ENCODE measurements around the gene LIG1. TPM values are rescaled to one million over a fixed set of nuclear protein-coding genes. Genes with fewer than 3 reads are reported as not detected.

Gene LIG1
- total RNA-seq, 2 experiments from 2014 or later: 187 to 195 TPM

DNA sequence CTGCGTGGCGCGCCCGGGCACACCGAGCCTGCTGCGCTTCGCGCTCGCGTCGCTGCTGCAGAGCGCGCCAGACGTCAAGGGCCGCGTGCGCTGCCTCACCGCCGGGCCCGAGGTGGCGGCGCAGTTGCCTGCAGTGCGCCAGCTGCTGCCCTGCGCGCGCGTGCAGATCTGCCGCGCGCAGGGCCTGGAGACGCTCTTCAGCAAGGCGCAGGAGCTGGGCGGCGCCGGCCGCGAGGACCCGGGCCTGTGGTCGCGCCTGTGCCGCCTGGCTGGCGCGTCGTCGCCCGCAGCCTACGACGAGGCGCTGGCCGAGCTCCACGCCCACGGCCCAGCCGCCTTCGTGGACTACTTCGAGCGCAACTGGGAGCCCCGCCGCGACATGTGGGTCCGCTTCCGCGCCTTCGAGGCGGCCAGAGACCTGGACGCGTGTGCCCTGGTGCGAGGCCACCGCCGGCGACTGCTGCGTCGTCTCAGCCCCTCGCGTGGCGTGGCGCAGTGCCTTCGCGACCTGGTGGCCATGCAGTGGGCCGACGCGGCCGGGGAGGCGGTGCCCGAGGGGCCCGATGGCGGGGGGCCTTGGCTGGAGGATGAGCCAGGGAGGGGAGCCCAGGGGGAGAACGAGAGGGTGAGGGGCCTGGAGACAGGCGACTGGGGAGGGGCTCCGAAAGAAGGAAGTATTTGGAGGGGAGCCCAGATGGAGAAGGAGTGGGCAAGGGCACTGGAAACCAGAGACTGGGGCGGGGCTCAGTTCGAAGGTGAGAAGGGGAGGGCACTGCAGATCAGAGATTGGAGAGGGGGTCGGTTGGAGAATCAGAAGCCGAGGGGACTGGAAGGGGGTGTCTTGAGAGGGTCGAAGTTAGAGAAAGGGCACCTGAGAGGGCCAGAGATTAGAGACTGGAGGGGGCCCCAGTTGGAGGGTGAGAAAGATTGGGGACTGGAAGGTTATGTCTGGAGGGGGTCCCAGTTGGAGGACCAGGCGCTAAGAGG is 25.0 kb upstream of the LIG1 start:
- peaks cover 8% of the 10 kb centered on the region for H3K36me3 Mint-ChIP-seq (ENCODE audit: low read depth)
- CTCF ChIA-PET: interaction anchor here (1.0 to 1.7 kb wide), 5 partner anchors 8 to 87 kb away, joined by 3 to 18 read pairs (median 4); no protein-coding TSS in a partner anchor
- intact Hi-C loops (cut with micrococcal nuclease): no loop called here
- no peak overlapping the region for H3K27ac Mint-ChIP-seq
- no peak overlapping the region for H3K4me3 Mint-ChIP-seq
- peaks cover 13% of the 10 kb centered on the region for H3K4me1 Mint-ChIP-seq (ENCODE audit: low read depth)
- H3K27me3 Mint-ChIP-seq (ENCODE audit: low read depth): peaks cover 6% of the 10 kb centered on the region
- no peaks in the 10 kb centered on the region for H3K9me3 Mint-ChIP-seq
- no peak for DNase-seq

DNA sequence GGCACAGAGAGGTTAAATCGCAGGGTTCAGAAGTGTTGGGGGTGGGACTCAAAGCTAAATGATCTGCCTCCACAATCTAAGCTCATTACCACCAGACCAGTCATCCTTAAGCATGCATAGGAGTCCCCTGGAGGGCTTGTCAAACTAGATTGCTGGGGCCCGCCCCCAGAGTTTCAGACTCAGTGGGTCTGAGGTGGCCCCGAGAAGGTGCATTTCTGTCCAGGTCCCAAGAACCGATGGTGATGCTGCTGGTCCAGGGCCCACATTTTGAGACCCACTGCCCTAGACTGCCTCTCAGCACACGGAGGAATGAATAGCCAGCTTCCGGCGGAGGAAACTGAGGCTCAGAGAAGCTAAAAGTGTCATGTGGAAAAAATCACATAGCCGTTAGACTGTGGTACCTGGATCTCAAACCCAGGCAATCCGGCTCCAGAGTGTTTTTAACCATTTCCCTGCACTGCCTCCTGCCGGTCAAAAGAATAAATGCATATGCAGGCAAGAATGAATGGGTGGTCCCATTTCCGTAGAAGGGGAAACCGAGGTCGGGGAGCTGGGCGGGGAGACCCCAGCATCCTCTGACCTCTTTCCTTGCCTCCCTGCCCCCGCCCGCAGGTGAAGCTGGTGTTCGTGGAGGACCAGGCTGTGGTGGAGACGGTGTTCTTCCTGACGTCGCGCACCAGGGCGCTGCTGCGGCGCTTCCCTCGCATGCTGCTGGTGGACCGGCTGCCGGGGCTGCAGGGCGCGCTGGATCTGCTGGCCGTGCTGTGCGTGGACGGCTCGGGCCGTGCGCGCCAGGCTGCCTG is 24.1 kb upstream of the LIG1 start:
- no peak overlapping the region for H3K4me3 Mint-ChIP-seq
- H3K9me3 Mint-ChIP-seq: no peaks in the 10 kb centered on the region
- peaks cover 11% of the 10 kb centered on the region for H3K36me3 Mint-ChIP-seq (ENCODE audit: low read depth)
- CTCF ChIA-PET: interaction anchor here (0.6 to 1.7 kb wide), 7 partner anchors 9 to 86 kb away, joined by 3 to 18 read pairs (median 4); no protein-coding TSS in a partner anchor
- intact Hi-C loops (cut with micrococcal nuclease): no loop called here
- H3K27ac Mint-ChIP-seq: no peak overlapping the region
- DNase-seq: peak; percentile 53
- peaks cover 6% of the 10 kb centered on the region for H3K27me3 Mint-ChIP-seq (ENCODE audit: low read depth)
- H3K4me1 Mint-ChIP-seq (ENCODE audit: low read depth): peaks cover 11% of the 10 kb centered on the region

DNA sequence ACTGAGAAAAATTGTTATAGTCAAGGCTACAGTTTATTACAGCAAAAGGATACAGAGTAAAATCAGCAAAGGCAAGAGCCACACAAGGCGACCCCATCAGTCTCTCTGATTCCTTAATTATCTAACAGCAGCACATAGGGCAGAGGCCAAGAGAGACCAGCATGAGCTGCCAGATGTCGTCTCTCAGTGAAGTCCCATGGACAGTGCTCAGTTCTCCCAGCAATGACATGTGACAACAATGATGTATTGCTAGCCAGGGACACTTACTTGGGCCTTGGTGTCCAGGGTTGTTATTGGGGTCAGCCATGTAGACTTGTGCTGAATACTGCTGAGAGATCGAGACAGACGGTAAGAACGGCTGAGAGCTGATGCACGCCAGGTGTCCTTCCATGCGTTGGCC is 22.6 kb upstream of the LIG1 start:
- Mint-ChIP-seq H3K27me3 (ENCODE audit: low read depth) (peaks cover 6% of the 10 kb centered on the region), H3K4me3 (no peak overlapping the region), H3K4me1 (ENCODE audit: low read depth) (peaks cover 11% of the 10 kb centered on the region), H3K27ac (no peak overlapping the region), H3K9me3 (no peaks in the 10 kb centered on the region), H3K36me3 (ENCODE audit: low read depth) (peaks cover 19% of the 10 kb centered on the region)
- intact Hi-C loops (cut with micrococcal nuclease): no loop called here
- DNase-seq: no peak
- CTCF ChIA-PET: interaction anchor here (0.9 kb wide), 1 partner anchor 11 kb away, joined by 3 read pairs; no protein-coding TSS in a partner anchor

GRCh38 chr19:48190885-48191284 is 20.7 kb upstream of the LIG1 start:
- Mint-ChIP-seq H3K4me3 (no peak overlapping the region), H3K4me1 (ENCODE audit: low read depth) (peaks cover 8% of the 10 kb centered on the region), H3K27ac (no peak overlapping the region), H3K27me3 (ENCODE audit: low read depth) (peaks cover 4% of the 10 kb centered on the region), H3K9me3 (no peaks in the 10 kb centered on the region), H3K36me3 (ENCODE audit: low read depth) (peaks cover 20% of the 10 kb centered on the region)
- CTCF ChIA-PET: interaction anchor here (0.5 to 2.2 kb wide), 3 partner anchors 13 to 133 kb away, joined by 3 to 16 read pairs (median 3); no protein-coding TSS in a partner anchor
- intact Hi-C loops (cut with micrococcal nuclease): no loop called here
- no peak for DNase-seq

GRCh38 chr19:48190288-48190884 is 20.2 kb upstream of the LIG1 start:
- no peak overlapping the region for H3K27ac Mint-ChIP-seq
- intact Hi-C loops (cut with micrococcal nuclease): no loop called here
- peaks cover 4% of the 10 kb centered on the region for H3K4me1 Mint-ChIP-seq (ENCODE audit: low read depth)
- peaks cover 20% of the 10 kb centered on the region for H3K36me3 Mint-ChIP-seq (ENCODE audit: low read depth)
- peak; percentile 65 for DNase-seq
- CTCF ChIA-PET: interaction anchor here (0.6 to 2.2 kb wide), 2 partner anchors 13 to 19 kb away, joined by 3 to 16 read pairs; no protein-coding TSS in a partner anchor
- H3K9me3 Mint-ChIP-seq: no peaks in the 10 kb centered on the region
- no peaks in the 10 kb centered on the region for H3K27me3 Mint-ChIP-seq (ENCODE audit: low read depth)
- no peak overlapping the region for H3K4me3 Mint-ChIP-seq

DNA sequence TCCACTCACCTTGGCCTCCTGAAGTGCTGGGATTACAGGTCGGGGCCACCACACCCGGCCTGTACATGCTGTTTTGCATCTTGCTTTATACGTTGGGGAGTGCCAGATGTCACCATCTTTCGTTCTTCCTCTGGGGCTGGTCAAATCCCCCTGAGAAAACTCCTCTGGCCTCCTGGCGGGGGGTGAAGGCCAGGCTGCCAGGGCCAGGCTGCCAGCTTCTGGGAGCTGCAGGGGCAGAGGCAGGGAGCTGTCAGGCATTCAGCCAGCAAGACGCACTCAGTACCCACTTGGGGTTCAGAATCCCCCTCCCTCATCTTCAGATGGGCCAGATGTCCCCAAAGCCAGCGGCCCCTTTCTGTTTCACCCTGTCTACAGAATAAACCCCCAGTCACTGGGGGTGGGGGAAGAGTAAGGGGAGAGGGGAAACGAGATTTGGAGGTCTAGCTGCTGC is 16.4 kb upstream of the LIG1 start:
- no peak for DNase-seq
- H3K36me3 Mint-ChIP-seq (ENCODE audit: low read depth): peaks cover 21% of the 10 kb centered on the region
- H3K4me3 Mint-ChIP-seq: no peak overlapping the region
- H3K9me3 Mint-ChIP-seq: peaks cover 4% of the 10 kb centered on the region
- intact Hi-C loops (cut with micrococcal nuclease): no loop called here
- H3K27me3 Mint-ChIP-seq (ENCODE audit: low read depth): no peaks in the 10 kb centered on the region
- no peak overlapping the region for H3K27ac Mint-ChIP-seq
- no peaks in the 10 kb centered on the region for H3K4me1 Mint-ChIP-seq (ENCODE audit: low read depth)
- CTCF ChIA-PET: interaction anchor here (0.6 kb wide), 1 partner anchor 294 kb away, joined by 4 read pairs; no protein-coding TSS in a partner anchor

DNA sequence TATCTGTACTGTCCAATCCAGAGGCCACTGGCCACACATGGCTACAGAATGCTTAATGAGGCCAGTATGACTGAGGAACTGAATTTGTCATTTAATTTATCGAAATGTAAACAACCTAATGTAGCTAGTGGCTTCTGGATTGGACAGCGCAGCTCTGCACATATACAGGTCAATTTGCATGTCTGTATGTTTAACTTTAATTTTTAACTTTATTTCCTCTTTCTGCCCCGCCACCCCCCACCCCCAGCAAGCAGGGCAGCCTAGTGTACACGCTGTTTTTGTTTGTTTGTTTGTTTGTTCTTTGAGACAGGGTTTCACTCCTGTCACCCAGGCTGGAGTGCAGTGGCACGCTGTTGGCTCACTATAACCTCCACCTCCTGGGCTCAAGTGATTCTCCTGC is 15.9 kb upstream of the LIG1 start:
- Mint-ChIP-seq H3K27ac (no peak overlapping the region), H3K4me1 (ENCODE audit: low read depth) (no peaks in the 10 kb centered on the region), H3K27me3 (ENCODE audit: low read depth) (no peaks in the 10 kb centered on the region), H3K36me3 (ENCODE audit: low read depth) (peaks cover 24% of the 10 kb centered on the region), H3K9me3 (peaks cover 8% of the 10 kb centered on the region), H3K4me3 (no peak overlapping the region)
- CTCF ChIA-PET: no interaction called here
- no peak for DNase-seq
- intact Hi-C loops (cut with micrococcal nuclease): no loop called here

- H3K27me3 Mint-ChIP-seq (ENCODE audit: low read depth): no peaks in the 10 kb centered on the region
- DNase-seq: no peak
- H3K27ac Mint-ChIP-seq: no peak overlapping the region
- peaks cover 10% of the 10 kb centered on the region for H3K9me3 Mint-ChIP-seq
- intact Hi-C loops (cut with micrococcal nuclease): no loop called here
- H3K4me3 Mint-ChIP-seq: no peak overlapping the region
- CTCF ChIA-PET: no interaction called here
- no peaks in the 10 kb centered on the region for H3K4me1 Mint-ChIP-seq (ENCODE audit: low read depth)
- peaks cover 26% of the 10 kb centered on the region for H3K36me3 Mint-ChIP-seq (ENCODE audit: low read depth)
Measured at GRCh38 chr19:48183356-48183755, 13.2 kb upstream of the LIG1 start.

GRCh38 chr19:48182434-48182833 is 12.3 kb upstream of the LIG1 start:
- H3K4me1 Mint-ChIP-seq (ENCODE audit: low read depth): no peaks in the 10 kb centered on the region
- no peaks in the 10 kb centered on the region for H3K27me3 Mint-ChIP-seq (ENCODE audit: low read depth)
- CTCF ChIA-PET: no interaction called here
- H3K9me3 Mint-ChIP-seq: peaks cover 10% of the 10 kb centered on the region
- no peak overlapping the region for H3K27ac Mint-ChIP-seq
- no peak for DNase-seq
- peaks cover 20% of the 10 kb centered on the region for H3K36me3 Mint-ChIP-seq (ENCODE audit: low read depth)
- no peak overlapping the region for H3K4me3 Mint-ChIP-seq
- intact Hi-C loops (cut with micrococcal nuclease): no loop called here

- Mint-ChIP-seq H3K9me3 (peaks cover 10% of the 10 kb centered on the region), H3K36me3 (ENCODE audit: low read depth) (peaks cover 26% of the 10 kb centered on the region), H3K4me1 (ENCODE audit: low read depth) (peaks cover 3% of the 10 kb centered on the region), H3K4me3 (no peak overlapping the region), H3K27me3 (ENCODE audit: low read depth) (no peaks in the 10 kb centered on the region), H3K27ac (no peak overlapping the region)
- intact Hi-C loops (cut with micrococcal nuclease): no loop called here
- no peak for DNase-seq
- CTCF ChIA-PET: no interaction called here
Measured at GRCh38 chr19:48181505-48181904, 11.4 kb upstream of the LIG1 start.

DNA sequence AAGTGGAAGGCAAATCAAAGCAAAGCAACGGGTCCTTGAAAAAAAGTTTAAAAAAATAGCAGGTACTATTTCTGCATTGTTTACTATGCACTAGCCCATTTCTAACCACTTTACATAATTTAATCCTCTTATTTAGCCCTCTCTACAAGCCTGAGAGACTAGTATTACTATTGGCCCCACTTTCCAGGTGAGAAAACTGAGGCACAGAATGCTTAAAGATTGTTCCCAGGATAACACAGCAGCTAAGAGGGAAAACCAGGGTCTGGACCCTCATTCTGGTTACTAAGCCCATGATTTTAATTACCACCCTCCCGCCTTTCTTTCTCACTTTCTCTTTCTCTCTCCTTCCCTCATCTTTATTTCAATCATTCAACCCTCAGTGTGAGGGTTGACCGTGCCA is 6.1 kb upstream of the LIG1 start:
- H3K4me1 Mint-ChIP-seq (ENCODE audit: low read depth): peaks cover 10% of the 10 kb centered on the region
- no peak for DNase-seq
- H3K9me3 Mint-ChIP-seq: peaks cover 3% of the 10 kb centered on the region
- no peaks in the 10 kb centered on the region for H3K27me3 Mint-ChIP-seq (ENCODE audit: low read depth)
- intact Hi-C loops (cut with micrococcal nuclease): no loop called here
- CTCF ChIA-PET: no interaction called here
- no peak overlapping the region for H3K4me3 Mint-ChIP-seq
- H3K36me3 Mint-ChIP-seq (ENCODE audit: low read depth): peaks cover 33% of the 10 kb centered on the region
- no peak overlapping the region for H3K27ac Mint-ChIP-seq

GRCh38 chr19:48175578-48175977 is 5.4 kb upstream of the LIG1 start:
- Mint-ChIP-seq H3K36me3 (ENCODE audit: low read depth) (peaks cover 29% of the 10 kb centered on the region), H3K4me1 (ENCODE audit: low read depth) (peaks cover 15% of the 10 kb centered on the region), H3K9me3 (no peaks in the 10 kb centered on the region), H3K27me3 (ENCODE audit: low read depth) (no peaks in the 10 kb centered on the region), H3K4me3 (no peak overlapping the region), H3K27ac (peak overlapping the region; percentile 14)
- CTCF ChIA-PET: no interaction called here
- DNase-seq: no peak
- intact Hi-C loops (cut with micrococcal nuclease): no loop called here

All from activated naive CD4-positive, alpha-beta T cell treated with anti-CD3 and anti-CD28 coated beads for 36 hours (primary cell).